K562 (cell line): ENCODE data around the gene KRT75. TPM values are rescaled to one million over a fixed set of nuclear protein-coding genes. Genes with fewer than 3 reads are reported as not detected.
A peak's percentile ranks its signal among the peaks of the same experiment; 100 is the strongest.

Source experiments
- ATAC-seq: fragments of 200-7000 bp; cut with Tn5 transposase; 3 replicates; pipeline ENCODE4 v1.9.1; 2020; ENCODE audit warnings: moderate library complexity
- BruUV-seq: library from RNA; stranded (reverse); fragments of 400-500 nt; replicated peaks from 2 replicates; lab custom pipeline; 2021; lab: Mats Ljungman, UMichigan
- CTCF ChIA-PET: fragments of 300-600 bp; formaldehyde crosslinking; extraction: SDS; loops from one replicate; lab custom pipeline; 2021; ENCODE audit warnings: low intra/inter-chr PET ratio; lab: Yijun Ruan, JAX
- POLR2A ChIA-PET: fragments of 300-600, 350-650 bp; sonication (Branson Sonifier 250); formaldehyde crosslinking; extraction: SDS; loops from one replicate; lab custom pipeline; 2021; ENCODE audit warnings: antibody characterized with exemption, inconsistent platforms; lab: Yijun Ruan, JAX
- DNase-seq, 4 experiments: peaks; one replicate each; pipeline versions ENCODE4 v3.0.0 to v3.0.0-alpha.2; 2011 to 2018; ENCODE audit warnings: low spot score in 3 of 4, mixed read lengths in 3 of 4; ENCODE audit errors: extremely low read depth in 1 of 4
- FAIRE-seq: peaks from 2 replicates; lab custom pipeline; 2011; peaks lifted over from hg19 to GRCh38; lab: Jason Lieb, UNC
- H2AFZ ChIP-seq: 2 replicates; pipeline ENCODE4 v1.6.0; 2011; ENCODE audit warnings: low read depth, low read length, control low read depth, inconsistent platforms
- H3K27ac ChIP-seq: fragments of 200-600 bp; 3 replicates; pipeline ENCODE4 v1.8.0; 2011; ENCODE audit warnings: low read depth, mild to moderate bottlenecking, control low read depth, inconsistent platforms, low read length, moderate library complexity, mixed read lengths; ENCODE audit errors: extremely low read depth
- H3K27me3 ChIP-seq, 2 experiments: fragments of 300-600 bp in 1 of 2; 2 replicates in 1 of 2; 3 replicates in 1 of 2; pipeline versions ENCODE4 v1.6.0 to v1.8.0; 2011; ENCODE audit warnings: inconsistent platforms in 2 of 2, low read length in 2 of 2, mild to moderate bottlenecking in 1 of 2, mixed read lengths in 1 of 2, moderate library complexity in 1 of 2; ENCODE audit not compliant: control insufficient read depth in 2 of 2, insufficient read depth in 2 of 2
- H3K36me3 ChIP-seq: fragments of 300-600 bp; 3 replicates; pipeline ENCODE4 v1.8.0; 2011; ENCODE audit warnings: mild to moderate bottlenecking, low read length, inconsistent platforms; ENCODE audit not compliant: control insufficient read depth, insufficient read depth
- H3K4me1 ChIP-seq, 2 experiments: fragments of 200-600 bp in 1 of 2; replicated peaks in 1 of 2; 2 replicates in 1 of 2; 3 replicates in 1 of 2; pipeline versions ENCODE4 v1.5.1 to v1.8.0; 2011; ENCODE audit warnings: inconsistent platforms in 2 of 2, low read length in 2 of 2, mild to moderate bottlenecking in 1 of 2, mixed read lengths in 1 of 2, moderate library complexity in 1 of 2; ENCODE audit not compliant: control insufficient read depth in 2 of 2, insufficient read depth in 2 of 2
- H3K4me2 ChIP-seq: 2 replicates; pipeline ENCODE4 v1.6.1; 2011; ENCODE audit warnings: low read length, control low read depth, inconsistent platforms, mixed read lengths; ENCODE audit not compliant: insufficient read depth
- H3K4me3 ChIP-seq: fragments of 200-600 bp; sonication (generic), shearing (Covaris generic); 2 replicates; pipeline ENCODE4 v1.5.1; 2016; ENCODE audit warnings: control low read depth, inconsistent platforms
- H3K79me2 ChIP-seq: fragments of 200-600 bp; 3 replicates; pipeline ENCODE4 v1.8.0; 2011; ENCODE audit warnings: low read length, inconsistent platforms; ENCODE audit not compliant: control insufficient read depth, insufficient read depth
- H3K9ac ChIP-seq, 2 experiments: 2 replicates each; pipeline versions ENCODE4 v1.6.0 to v1.6.1; 2011; ENCODE audit warnings: low read depth in 2 of 2, low read length in 2 of 2, control low read depth in 1 of 2, inconsistent platforms in 1 of 2, mild to moderate bottlenecking in 1 of 2, mixed read lengths in 1 of 2; ENCODE audit not compliant: insufficient read depth in 1 of 2
- H3K9me1 ChIP-seq: one replicate; pipeline ENCODE4 v1.6.0; 2011; ENCODE audit warnings: inconsistent platforms, mild to moderate bottlenecking, low read length, moderate library complexity; ENCODE audit not compliant: control insufficient read depth, insufficient read depth
- H3K9me3 ChIP-seq: replicated peaks from 2 replicates; pipeline ENCODE4 v1.5.1; 2011; ENCODE audit warnings: low read depth, low read length, inconsistent platforms; ENCODE audit not compliant: control insufficient read depth, insufficient read depth
- H4K20me1 ChIP-seq: replicated peaks from 2 replicates; pipeline ENCODE4 v1.6.1; 2011; ENCODE audit warnings: low read length, inconsistent platforms, mixed read lengths; ENCODE audit not compliant: control insufficient read depth, insufficient read depth
- CTCF ChIP-seq, 3 experiments: IDR thresholded peaks in 2 of 3; conservative IDR thresholded peaks in 1 of 3; 2 replicates each; pipeline ENCODE4 v1.5.1; 2011 to 2012; ENCODE audit warnings: low read length in 3 of 3, mild to moderate bottlenecking in 3 of 3, control low read depth in 2 of 3, improper control_type of control experiment in 1 of 3, inconsistent platforms in 1 of 3, low read depth in 1 of 3, mixed read lengths in 1 of 3, moderate library complexity in 1 of 3; ENCODE audit not compliant: insufficient read depth in 2 of 3
- FOXK2 ChIP-seq, 2 experiments: fragments of 450-650 bp; IDR thresholded peaks in 1 of 2; conservative IDR thresholded peaks in 1 of 2; 2 replicates each; pipeline ENCODE4 v1.6.1; 2016; ENCODE audit warnings: low read depth in 2 of 2, mild to moderate bottlenecking in 1 of 2
- MCM3 ChIP-seq: fragments of 450-650 bp; IDR thresholded peaks from 2 replicates; pipeline ENCODE4 v1.6.1; 2016
- NONO ChIP-seq, 2 experiments: fragments of 200-400 bp in 1 of 2; fragments of 450-650 bp in 1 of 2; formaldehyde crosslinking in 1 of 2; IDR thresholded peaks; 2 replicates each; pipeline ENCODE4 v1.6.1; 2017; ENCODE audit warnings: low read depth in 2 of 2, mild to moderate bottlenecking in 2 of 2, moderate library complexity in 2 of 2, low read length in 1 of 2
- XRCC4 ChIP-seq: IDR thresholded peaks from one replicate; pipeline ENCODE4 v1.6.1; 2011; ENCODE audit not compliant: insufficient read depth, insufficient read length; ENCODE audit errors: extremely low read depth
- ZBED1 ChIP-seq: IDR thresholded peaks from 2 replicates; pipeline ENCODE4 v1.6.1; 2014
- ZNF324 ChIP-seq: fragments of 250-450 bp; sonication (Bioruptor Pico); IDR thresholded peaks from 2 replicates; pipeline ENCODE4 v1.4.0; 2020; ENCODE audit warnings: mild to moderate bottlenecking
- WGBS: fragments of 100-300 bp; shearing (Covaris generic); methylation state at CpG from one replicate; pipeline ENCODE4 v1.1.6; 2016; ENCODE audit warnings: low coverage, mixed read lengths; ENCODE audit not compliant: insufficient coverage; ENCODE audit errors: missing lambda C conversion rate; 5-methylcytosine and 5-hydroxymethylcytosine counted together
- in situ Hi-C: fragments of 300-500 bp; cut with MboI; formaldehyde crosslinking; loops from 4 replicates; pipeline ENCODE4 v1.15.0; 2018; ENCODE audit warnings: inconsistent platforms, mixed read lengths
- intact Hi-C: fragments of 100-400 bp; cut with micrococcal nuclease; formaldehyde crosslinking; loops from 2 replicates; pipeline ENCODE4 v1.14.2; 2022
- polyA plus RNA-seq, 8 experiments: library from polyadenylated mRNA; depleted of rRNA in 4 of 8; stranded (reverse) in 5 of 8; unstranded in 3 of 8; fragments of >200 nt; fragmentation: Nextera tagmentation in 2 of 8; fragmentation: Illumina TruSeq in 1 of 8; extraction: Ambion mirVana in 2 of 8; extraction: Trizol in 1 of 8; gene quantifications; 2 replicates each; pipeline versions ENCODE4 v1.2.1 to v1.2.3, GENCODE V29; 2011 to 2014; ENCODE audit warnings: inconsistent platforms in 1 of 8, missing spikeins in 1 of 8
- total RNA-seq, 7 experiments: library from RNA; depleted of rRNA in 6 of 7; stranded (reverse); fragments of >200 nt in 6 of 7; fragmentation: Illumina TruSeq in 2 of 7; extraction: Trizol in 2 of 7; gene quantifications; 2 replicates each; pipeline versions ENCODE4 v1.2.1 to v1.2.3, GENCODE V29; 2011 to 2021; ENCODE audit warnings: low replicate concordance in 1 of 7

Gene KRT75
- total and polyA plus RNA-seq, 9 of the 15 experiments (the other 6 are each of a cell fraction or from before 2014, with no cell fraction given), result not detected

GRCh38 chr12:52407918-52408317 lies 26.3 kb downstream of the KRT75 start:
- peak; percentile 78 for ATAC-seq
- Histone ChIP-seq H3K4me2 (no peak overlapping the region), H3K9ac (no peak overlapping the region), H2AFZ (no peak overlapping the region), H3K9me1 (no peaks in the 10 kb centered on the region), H3K27ac (no peak overlapping the region), H3K9me3 (no peaks in the 10 kb centered on the region)
- DNase-seq, result peak in 2 of 4 experiments; percentile 6 to 24
- TF ChIP-seq NONO (IDR thresholded peaks at IDR 0.05; ENCODE audit: low read depth in 2 of 2, low read length in 1 of 2), result no peak
- TF ChIP-seq ZBED1, result no peak
- no peak for TF ChIP-seq FOXK2 (conservative IDR thresholded peaks at IDR 0.05 in 1 of 2, IDR thresholded peaks at IDR 0.05 in 1 of 2; ENCODE audit: low read depth in 2 of 2)
- TF ChIP-seq CTCF (IDR thresholded peaks at IDR 0.05 in 2 of 3, conservative IDR thresholded peaks at IDR 0.05 in 1 of 3; ENCODE audit: insufficient read depth in 2 of 3, low read depth in 1 of 3, low read length in 3 of 3), result peak; percentile 41 to 67 (median 47); a peak in 5 of 6 replicates
- TF ChIP-seq XRCC4, result no peak
- TF ChIP-seq MCM3, result no peak
- TF ChIP-seq ZNF324 (CRISPR knock-in tag), result no peak
- TF ChIP-seq, all 486 proteins: peak for 1
- FAIRE-seq, result no peak
- no peaks in the 10 kb centered on the region for H3K4me1 ChIP-seq
- H3K36me3 ChIP-seq, result no peaks in the 10 kb centered on the region
- H4K20me1 ChIP-seq, result no peaks in the 10 kb centered on the region
- 0% methylated on average over 5 of the region's 5 CpGs for WGBS
- intact Hi-C loops (no loop called here), in situ Hi-C loops (no loop called here)
- POLR2A ChIA-PET, result interaction anchor here (0.5 kb wide), 1 partner anchor 9 kb away, joined by 3 read pairs; no protein-coding TSS in a partner anchor
- H3K27me3 ChIP-seq, result peaks cover 0 to 48% of the 10 kb centered on the region in 2 experiments; a peak in 4 of 5 replicates
- no TSS peak for BruUV-seq
- CTCF ChIA-PET, result no interaction called here
- no peak overlapping the region for H3K4me3 ChIP-seq
- no peaks in the 10 kb centered on the region for H3K79me2 ChIP-seq
